Ishikawa (cell line): ENCODE data around the gene COASY.

Experiments used
- CEBPB ChIP-seq: IDR thresholded peaks from 2 replicates; pipeline ENCODE4 v1.6.1; 2012
- EGR1 ChIP-seq: IDR thresholded peaks from 2 replicates; pipeline ENCODE4 v1.6.1; 2012
- EP300 ChIP-seq: IDR thresholded peaks from 2 replicates; pipeline ENCODE4 v1.6.1; 2012; ENCODE audit warnings: borderline replicate concordance
- RAD21 ChIP-seq: IDR thresholded peaks from 2 replicates; pipeline ENCODE4 v1.6.1; 2012; ENCODE audit warnings: low read depth
- TAF1 ChIP-seq: IDR thresholded peaks from 2 replicates; pipeline ENCODE4 v1.6.1; 2012; ENCODE audit warnings: low read depth, mild to moderate bottlenecking
- TEAD4 ChIP-seq: IDR thresholded peaks from 2 replicates; pipeline ENCODE4 v1.6.1; 2012
- TF ChIP-seq, protein P1 (sequence below): IDR thresholded peaks from 2 replicates; pipeline ENCODE4 v1.6.1; 2012
- TF ChIP-seq, protein P2 (sequence below): IDR thresholded peaks from 2 replicates; pipeline ENCODE4 v1.6.1; 2012; ENCODE audit warnings: low read depth, mild to moderate bottlenecking

- TF ChIP-seq TEAD4 (no peak; the same call in 1 of the 2 replicates), CEBPB (no peak), TAF1 (no peak), EGR1 (no peak), EP300 (no peak), RAD21 (no peak)
- TF ChIP-seq, protein P1, sequence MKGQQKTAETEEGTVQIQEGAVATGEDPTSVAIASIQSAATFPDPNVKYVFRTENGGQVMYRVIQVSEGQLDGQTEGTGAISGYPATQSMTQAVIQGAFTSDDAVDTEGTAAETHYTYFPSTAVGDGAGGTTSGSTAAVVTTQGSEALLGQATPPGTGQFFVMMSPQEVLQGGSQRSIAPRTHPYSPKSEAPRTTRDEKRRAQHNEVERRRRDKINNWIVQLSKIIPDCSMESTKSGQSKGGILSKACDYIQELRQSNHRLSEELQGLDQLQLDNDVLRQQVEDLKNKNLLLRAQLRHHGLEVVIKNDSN: no peak
- TF ChIP-seq, protein P2, sequence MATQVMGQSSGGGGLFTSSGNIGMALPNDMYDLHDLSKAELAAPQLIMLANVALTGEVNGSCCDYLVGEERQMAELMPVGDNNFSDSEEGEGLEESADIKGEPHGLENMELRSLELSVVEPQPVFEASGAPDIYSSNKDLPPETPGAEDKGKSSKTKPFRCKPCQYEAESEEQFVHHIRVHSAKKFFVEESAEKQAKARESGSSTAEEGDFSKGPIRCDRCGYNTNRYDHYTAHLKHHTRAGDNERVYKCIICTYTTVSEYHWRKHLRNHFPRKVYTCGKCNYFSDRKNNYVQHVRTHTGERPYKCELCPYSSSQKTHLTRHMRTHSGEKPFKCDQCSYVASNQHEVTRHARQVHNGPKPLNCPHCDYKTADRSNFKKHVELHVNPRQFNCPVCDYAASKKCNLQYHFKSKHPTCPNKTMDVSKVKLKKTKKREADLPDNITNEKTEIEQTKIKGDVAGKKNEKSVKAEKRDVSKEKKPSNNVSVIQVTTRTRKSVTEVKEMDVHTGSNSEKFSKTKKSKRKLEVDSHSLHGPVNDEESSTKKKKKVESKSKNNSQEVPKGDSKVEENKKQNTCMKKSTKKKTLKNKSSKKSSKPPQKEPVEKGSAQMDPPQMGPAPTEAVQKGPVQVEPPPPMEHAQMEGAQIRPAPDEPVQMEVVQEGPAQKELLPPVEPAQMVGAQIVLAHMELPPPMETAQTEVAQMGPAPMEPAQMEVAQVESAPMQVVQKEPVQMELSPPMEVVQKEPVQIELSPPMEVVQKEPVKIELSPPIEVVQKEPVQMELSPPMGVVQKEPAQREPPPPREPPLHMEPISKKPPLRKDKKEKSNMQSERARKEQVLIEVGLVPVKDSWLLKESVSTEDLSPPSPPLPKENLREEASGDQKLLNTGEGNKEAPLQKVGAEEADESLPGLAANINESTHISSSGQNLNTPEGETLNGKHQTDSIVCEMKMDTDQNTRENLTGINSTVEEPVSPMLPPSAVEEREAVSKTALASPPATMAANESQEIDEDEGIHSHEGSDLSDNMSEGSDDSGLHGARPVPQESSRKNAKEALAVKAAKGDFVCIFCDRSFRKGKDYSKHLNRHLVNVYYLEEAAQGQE: no peak
Observed at GRCh38 chr17:42566215-42566882, 4.4 kb downstream of the COASY start.
